Mesothelial cell of epicardium (in vitro differentiated cells): ENCODE results near the gene RGS11. TPM values are rescaled to one million over a fixed set of nuclear protein-coding genes. Genes with fewer than 3 reads are reported as not detected.

ENCODE experiments used
- DNase-seq, 2 experiments: peaks; one replicate each; pipeline ENCODE4 v3.0.0; 2021; ENCODE audit warnings: low spot score in 2 of 2; ENCODE audit not compliant: unreplicated experiment in 2 of 2
- H3K27ac Mint-ChIP-seq: 2 replicates; pipeline ENCODE4 v1.8.0; 2021; ENCODE audit warnings: mixed read lengths
- H3K27me3 Mint-ChIP-seq: 2 replicates; pipeline ENCODE4 v1.8.0; 2021; ENCODE audit warnings: low read depth, mixed read lengths
- H3K36me3 Mint-ChIP-seq: 2 replicates; pipeline ENCODE4 v1.8.0; 2021; ENCODE audit warnings: mixed read lengths
- H3K4me1 Mint-ChIP-seq: 2 replicates; pipeline ENCODE4 v1.8.0; 2021; ENCODE audit warnings: mixed read lengths
- H3K4me3 Mint-ChIP-seq: 2 replicates; pipeline ENCODE4 v1.8.0; 2021; ENCODE audit warnings: mild to moderate bottlenecking, moderate library complexity, mixed read lengths
- H3K9me3 Mint-ChIP-seq: 2 replicates; pipeline ENCODE4 v1.8.0; 2021; ENCODE audit warnings: mixed read lengths
- total RNA-seq: library from RNA; stranded (reverse); gene quantifications from 3 replicates; pipeline ENCODE4 v1.2.1, GENCODE V29; 2021
- TF ChIP-seq, protein P1 (sequence below): fragments of 200-600 bp; sonication (generic); IDR thresholded peaks from one replicate; pipeline ENCODE4 v1.5.0; 2021; ENCODE audit warnings: antibody characterized with exemption; ENCODE audit not compliant: unreplicated experiment

RGS11 gene
- total RNA-seq, 1 donor from 2014 or later = 3.5 TPM

DNA sequence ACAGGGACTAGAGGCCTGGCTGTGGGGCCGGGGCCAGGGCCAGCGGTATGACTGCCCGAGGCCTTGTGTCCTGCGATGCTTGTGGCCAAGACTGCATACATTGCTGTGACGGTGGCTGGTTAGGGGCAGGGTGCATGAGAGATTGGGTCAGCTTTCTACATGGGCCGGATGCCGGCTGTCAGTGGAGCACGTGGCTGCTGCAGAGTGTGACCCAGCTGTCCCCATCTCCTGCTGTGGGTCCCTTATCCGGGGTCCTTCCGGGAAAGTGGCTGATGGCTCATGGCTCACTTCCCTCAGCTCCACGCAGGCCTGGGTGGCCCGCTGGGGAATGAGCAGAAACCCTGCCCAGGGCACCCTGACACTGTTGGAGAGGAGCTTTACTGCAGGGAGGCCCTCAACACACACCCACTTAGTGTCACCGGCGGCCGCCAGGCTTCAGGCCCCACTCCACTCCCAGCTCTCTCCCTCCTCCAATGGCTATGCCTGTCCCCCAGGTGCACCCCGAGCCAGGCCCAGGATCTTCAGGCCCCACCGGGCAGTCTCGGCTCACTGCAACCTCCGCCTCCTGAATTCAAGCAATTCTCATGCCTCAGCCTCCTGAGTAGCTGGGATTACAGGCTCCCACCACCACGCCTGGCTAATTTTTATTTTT, 808 bp upstream of the RGS11 start:
- DNase-seq = no peak
- Mint-ChIP-seq H3K27me3 (peaks cover 57% of the 10 kb centered on the region), H3K36me3 (no peaks in the 10 kb centered on the region), H3K27ac (no peak overlapping the region), H3K4me1 (no peaks in the 10 kb centered on the region), H3K4me3 (peak overlapping the region; percentile 67), H3K9me3 (no peaks in the 10 kb centered on the region)
- TF ChIP-seq, protein P1, sequence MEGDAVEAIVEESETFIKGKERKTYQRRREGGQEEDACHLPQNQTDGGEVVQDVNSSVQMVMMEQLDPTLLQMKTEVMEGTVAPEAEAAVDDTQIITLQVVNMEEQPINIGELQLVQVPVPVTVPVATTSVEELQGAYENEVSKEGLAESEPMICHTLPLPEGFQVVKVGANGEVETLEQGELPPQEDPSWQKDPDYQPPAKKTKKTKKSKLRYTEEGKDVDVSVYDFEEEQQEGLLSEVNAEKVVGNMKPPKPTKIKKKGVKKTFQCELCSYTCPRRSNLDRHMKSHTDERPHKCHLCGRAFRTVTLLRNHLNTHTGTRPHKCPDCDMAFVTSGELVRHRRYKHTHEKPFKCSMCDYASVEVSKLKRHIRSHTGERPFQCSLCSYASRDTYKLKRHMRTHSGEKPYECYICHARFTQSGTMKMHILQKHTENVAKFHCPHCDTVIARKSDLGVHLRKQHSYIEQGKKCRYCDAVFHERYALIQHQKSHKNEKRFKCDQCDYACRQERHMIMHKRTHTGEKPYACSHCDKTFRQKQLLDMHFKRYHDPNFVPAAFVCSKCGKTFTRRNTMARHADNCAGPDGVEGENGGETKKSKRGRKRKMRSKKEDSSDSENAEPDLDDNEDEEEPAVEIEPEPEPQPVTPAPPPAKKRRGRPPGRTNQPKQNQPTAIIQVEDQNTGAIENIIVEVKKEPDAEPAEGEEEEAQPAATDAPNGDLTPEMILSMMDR = no peak

DNA sequence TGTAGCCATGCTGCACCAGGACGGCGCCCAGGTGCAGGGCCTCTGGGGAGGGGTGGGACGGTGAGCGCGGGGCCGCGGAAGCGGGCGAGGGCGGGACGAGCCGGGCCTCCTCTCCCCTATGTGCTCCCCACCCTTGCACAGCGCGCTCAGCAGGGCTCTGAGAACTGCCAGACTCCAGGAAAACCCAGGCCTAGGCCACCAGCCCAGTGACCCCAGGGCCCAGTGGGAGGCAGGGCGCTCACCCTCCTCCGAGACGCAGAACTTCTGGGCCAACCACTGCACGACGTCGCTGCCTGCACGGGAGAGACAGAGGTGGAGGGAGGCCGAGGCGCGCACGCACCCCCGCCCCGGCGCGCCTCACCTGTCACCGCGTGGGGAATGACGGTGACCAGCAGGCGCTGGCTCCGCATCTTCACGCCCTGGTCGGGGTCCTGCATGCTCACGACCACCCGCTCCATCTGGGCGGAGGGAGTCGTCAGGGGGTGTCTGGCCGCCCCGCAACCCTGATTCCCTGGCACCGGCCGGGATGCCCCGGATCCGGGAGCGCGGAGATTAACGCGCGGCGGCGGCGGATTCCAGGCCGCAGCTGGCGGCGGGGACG, 603 bp downstream of the RGS11 start:
- Mint-ChIP-seq H3K36me3 (no peaks in the 10 kb centered on the region), H3K27ac (no peak overlapping the region), H3K27me3 (peaks cover 53% of the 10 kb centered on the region), H3K4me3 (peak overlapping the region; percentile 63), H3K4me1 (no peaks in the 10 kb centered on the region), H3K9me3 (no peaks in the 10 kb centered on the region)
- TF ChIP-seq, protein P1 = no peak
- DNase-seq = peak in 1 of 2 experiments; percentile 18

DNA sequence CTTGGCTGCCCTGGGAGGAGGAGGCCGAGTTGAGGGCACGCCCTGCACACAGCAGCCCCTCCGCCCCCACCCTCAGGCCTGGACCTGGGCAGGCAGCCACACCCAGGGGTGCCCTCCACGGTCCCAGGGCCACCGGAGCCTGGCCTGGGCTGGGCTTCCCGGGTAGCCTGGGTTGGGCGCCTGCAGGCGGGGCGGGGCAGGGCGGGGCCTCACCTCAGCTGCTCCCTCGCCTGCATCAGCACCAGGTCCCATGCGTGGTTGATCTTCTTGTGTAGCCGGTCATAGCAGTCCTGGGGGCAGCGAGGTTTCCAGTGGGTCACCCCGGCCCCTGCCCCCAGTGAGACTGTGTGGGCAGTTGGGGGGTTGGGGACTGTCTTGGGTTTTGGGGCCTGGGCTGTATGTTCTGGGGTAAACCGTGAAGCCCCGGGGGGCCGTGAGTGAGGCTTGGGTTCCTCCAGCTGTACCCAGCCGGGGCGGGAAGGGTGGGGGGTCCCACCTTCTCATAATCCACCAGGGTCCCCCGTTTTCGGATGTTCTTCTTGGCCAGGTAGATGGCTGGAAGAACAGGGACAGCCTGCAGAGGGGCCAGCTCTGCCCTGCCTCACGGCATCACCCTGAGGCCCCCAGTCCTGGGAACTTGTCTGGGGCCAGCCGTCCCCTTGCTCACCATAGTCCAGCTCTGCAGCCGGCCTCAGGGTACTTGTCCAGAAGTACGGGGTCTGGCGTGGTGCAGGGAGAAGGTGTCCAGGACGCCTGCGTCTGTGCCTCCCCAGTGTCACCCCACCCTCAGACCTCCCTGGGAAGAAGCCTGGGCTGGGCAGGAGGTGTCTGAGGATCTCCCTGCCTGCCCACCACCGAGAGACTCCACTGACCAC, 2.0 kb downstream of the RGS11 start:
- H3K36me3 Mint-ChIP-seq = no peaks in the 10 kb centered on the region
- TF ChIP-seq, protein P1 = no peak
- H3K4me3 Mint-ChIP-seq = peak overlapping the region; percentile 20
- no peaks in the 10 kb centered on the region for H3K9me3 Mint-ChIP-seq
- no peaks in the 10 kb centered on the region for H3K4me1 Mint-ChIP-seq
- H3K27ac Mint-ChIP-seq = no peak overlapping the region
- DNase-seq = peak in 1 of 2 experiments; percentile 17
- peaks cover 43% of the 10 kb centered on the region for H3K27me3 Mint-ChIP-seq

DNA sequence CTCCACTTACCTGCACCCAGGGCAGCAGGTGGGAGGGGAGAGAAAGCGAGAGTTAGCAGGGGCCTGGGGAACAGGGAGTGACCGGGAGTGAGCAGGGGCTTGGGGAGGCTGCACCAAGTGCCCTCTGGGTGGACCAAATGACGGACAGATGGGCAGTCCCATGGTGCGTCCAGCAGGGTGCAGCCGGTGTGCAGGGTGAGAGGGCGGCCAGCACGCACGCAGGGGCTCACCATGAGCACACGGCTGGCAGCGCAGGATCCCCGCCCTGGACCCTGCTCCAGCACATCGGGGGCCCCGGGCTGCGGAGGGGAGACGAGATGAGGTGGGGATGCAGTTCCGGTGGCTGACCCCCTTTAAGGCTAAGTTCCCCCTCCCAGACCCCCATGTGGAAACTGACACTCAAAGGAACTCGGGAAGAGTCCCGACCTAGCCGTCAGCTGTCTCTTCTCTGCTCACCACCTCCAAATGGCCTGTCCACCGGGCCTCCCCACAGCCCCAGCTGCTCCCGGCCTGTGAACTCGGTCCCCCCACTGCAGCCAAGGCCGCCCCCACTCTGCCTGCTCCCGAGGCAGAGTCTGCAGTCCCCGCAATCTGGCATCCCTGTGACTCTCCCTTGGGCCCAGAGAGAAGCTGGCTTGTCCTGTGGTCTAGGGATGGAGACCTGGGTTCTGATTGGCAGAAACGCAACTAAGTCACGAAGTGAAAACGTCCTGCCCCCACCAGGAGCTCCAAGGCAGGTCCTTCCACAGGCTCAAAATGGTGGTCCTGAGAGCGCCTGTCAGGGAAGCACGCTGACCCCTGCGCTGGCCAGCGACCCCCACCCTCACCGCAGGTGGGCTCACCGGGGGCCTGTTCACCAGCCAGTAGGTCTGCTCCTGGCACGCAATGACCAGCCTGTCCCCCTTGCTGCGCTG, 2.9 kb downstream of the RGS11 start:
- peaks cover 37% of the 10 kb centered on the region for H3K27me3 Mint-ChIP-seq
- H3K27ac Mint-ChIP-seq = no peak overlapping the region
- H3K4me1 Mint-ChIP-seq = peaks cover 2% of the 10 kb centered on the region
- H3K36me3 Mint-ChIP-seq = no peaks in the 10 kb centered on the region
- TF ChIP-seq, protein P1 = no peak
- peak in 1 of 2 experiments; percentile 19 for DNase-seq
- H3K4me3 Mint-ChIP-seq = no peak overlapping the region
- H3K9me3 Mint-ChIP-seq = no peaks in the 10 kb centered on the region
